GM18519 (cell line): Measurements from ENCODE around the gene ANKRD44.

Experiments used
- ATAC-seq: cut with Tn5 transposase; IDR thresholded peaks from one replicate; pipeline ENCODE4 v1.9.1; 2021; ENCODE audit warnings: mild to moderate bottlenecking, moderate library complexity; ENCODE audit not compliant: unreplicated experiment, low FRiP score

Gene ANKRD44

DNA sequence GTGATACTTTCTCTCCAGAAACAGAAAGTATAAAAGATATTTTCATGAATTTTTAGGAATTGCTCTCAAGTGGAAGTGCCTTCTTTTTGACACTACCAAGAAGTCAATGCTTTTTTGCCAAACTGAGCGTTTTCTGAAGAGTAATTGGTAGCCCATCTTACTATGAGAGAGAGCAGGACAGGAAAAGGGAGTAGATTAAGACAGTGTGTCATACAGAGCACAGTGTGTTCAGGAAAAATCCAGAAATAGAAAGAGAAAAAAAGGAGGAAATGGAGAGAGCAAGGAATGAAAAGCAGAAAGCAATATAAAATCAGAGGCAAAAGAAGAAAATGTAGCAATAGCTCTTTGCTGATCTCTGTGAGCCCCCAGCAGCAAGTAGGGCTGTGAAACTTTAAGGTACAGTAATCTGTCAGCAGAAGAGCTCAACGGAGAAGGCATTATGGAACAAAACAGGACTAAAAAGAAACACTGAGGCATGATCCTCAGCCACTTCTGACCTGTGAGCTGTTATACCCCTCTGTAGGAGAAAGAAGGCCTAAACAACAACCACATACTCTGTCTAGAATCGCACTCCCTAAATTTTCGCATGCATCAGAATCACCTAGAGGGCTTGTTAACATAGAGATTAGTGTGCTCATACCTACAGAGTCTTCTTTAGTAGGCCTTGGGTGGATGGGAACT is 369.0 kb downstream of the ANKRD44 start:
- ATAC-seq, result no peak

DNA sequence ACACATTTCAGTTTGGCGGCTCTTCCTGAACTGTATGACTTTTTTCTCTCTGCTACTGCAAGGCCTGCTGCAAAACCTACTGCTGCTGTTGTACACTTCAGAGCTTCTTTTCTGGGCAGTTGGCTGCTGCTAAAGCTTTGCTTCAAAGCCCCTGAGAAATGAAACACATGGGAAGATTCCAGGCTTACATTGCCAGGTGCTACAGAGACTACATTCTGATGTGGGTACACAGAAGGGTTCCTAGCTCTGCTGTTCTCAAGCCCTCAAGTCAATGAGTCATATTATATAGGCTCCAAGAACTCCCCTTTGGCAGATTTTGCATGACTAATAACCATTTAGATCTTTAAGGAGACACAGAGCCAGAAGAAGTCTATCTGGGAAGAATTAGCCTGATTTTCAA is 371.2 kb downstream of the ANKRD44 start:
- ATAC-seq, result no peak
